Activated B cell treated with CpG ODN at 0.5 μM for 24 hours (primary cell): ENCODE measurements around the gene REG4. TPM values are rescaled to one million over a fixed set of nuclear protein-coding genes. Genes with fewer than 3 reads are reported as not detected.
A peak's percentile ranks its signal among the peaks of the same experiment; 100 is the strongest.

Experiments used
- ATAC-seq: fragments of 200-7000 bp; cut with Tn5 transposase; one replicate; pipeline ENCODE4 v1.10.0; 2021; ENCODE audit warnings: low read depth, mild to moderate bottlenecking, moderate library complexity
- CTCF ChIA-PET: fragments of 350-600 bp; sonication (Branson Sonifier 250); formaldehyde crosslinking; loops from one replicate; lab custom pipeline; 2021; ENCODE audit warnings: antibody characterized with exemption; lab: Charles Lee
- POLR2A ChIA-PET: fragments of 350-600 bp; sonication (Branson Sonifier 250); formaldehyde crosslinking; loops from one replicate; lab custom pipeline; 2021; ENCODE audit warnings: antibody characterized with exemption; lab: Charles Lee
- DNase-seq: peaks from one replicate; pipeline ENCODE4 v3.0.0; 2022
- H3K27ac Mint-ChIP-seq: one replicate; pipeline ENCODE4 v1.8.0; 2020; ENCODE audit warnings: mixed read lengths
- H3K27me3 Mint-ChIP-seq: one replicate; pipeline ENCODE4 v1.8.0; 2021; ENCODE audit warnings: mixed read lengths
- H3K36me3 Mint-ChIP-seq: one replicate; pipeline ENCODE4 v1.8.0; 2021; ENCODE audit warnings: low read depth, mixed read lengths
- H3K4me1 Mint-ChIP-seq: one replicate; pipeline ENCODE4 v1.8.0; 2021; ENCODE audit warnings: mixed read lengths
- H3K4me3 Mint-ChIP-seq: one replicate; pipeline ENCODE4 v1.8.0; 2020; ENCODE audit warnings: mild to moderate bottlenecking, mixed read lengths
- H3K9me3 Mint-ChIP-seq: one replicate; pipeline ENCODE4 v1.8.0; 2020; ENCODE audit warnings: mixed read lengths
- intact Hi-C: fragments of 100-400 bp; cut with micrococcal nuclease; formaldehyde crosslinking; loops from one replicate; pipeline ENCODE4 v1.15.1; 2024
- total RNA-seq: library from RNA; stranded (reverse); gene quantifications from 2 replicates; pipeline ENCODE4 v1.2.3, GENCODE V29; 2022
- TF ChIP-seq, protein P1 (sequence below): fragments of 200-600 bp; IDR thresholded peaks from one replicate; pipeline ENCODE4 v1.8.0; 2022; ENCODE audit warnings: antibody characterized with exemption, mild to moderate bottlenecking

Gene REG4
- total RNA-seq, 1 donor from 2014 or later, result not detected

DNA sequence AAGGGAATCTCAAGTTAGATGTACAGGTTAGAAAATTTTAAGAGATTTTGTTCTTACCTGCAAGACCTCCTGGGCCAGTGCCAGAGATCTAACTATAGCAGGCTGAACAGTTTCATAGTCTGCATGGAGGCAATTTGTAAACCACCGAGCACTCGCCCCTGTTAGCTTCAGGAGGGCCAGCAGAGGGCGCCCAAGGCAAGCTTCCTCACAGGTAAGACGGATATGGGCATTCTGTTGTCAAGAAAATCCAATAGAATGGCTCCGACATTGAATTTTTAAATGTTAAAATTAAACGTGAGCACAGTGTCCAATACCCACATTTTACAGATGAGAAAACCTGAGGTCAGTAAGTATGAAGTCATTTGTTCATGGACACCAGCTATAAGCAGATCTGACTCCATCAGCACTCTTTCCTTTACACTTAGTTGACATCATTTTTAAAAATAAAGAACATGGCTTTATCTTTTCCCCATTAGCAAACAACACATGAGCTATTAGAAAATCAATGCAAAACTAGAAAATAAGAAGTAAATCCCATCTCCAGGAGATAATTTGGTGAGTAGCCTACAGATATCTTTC is 2.2 kb downstream of the REG4 start:
- ATAC-seq (no peak), DNase-seq (peak; percentile 40)
- ChIA-PET CTCF (interaction anchor here (1.0 to 1.7 kb wide), 5 partner anchors 9 to 20 kb away, joined by 3 to 9 read pairs (median 4); no protein-coding TSS in a partner anchor), POLR2A (no interaction called here)
- H3K4me3 Mint-ChIP-seq, result no peak overlapping the region
- H3K27me3 Mint-ChIP-seq, result peaks cover 10% of the 10 kb centered on the region
- no peaks in the 10 kb centered on the region for H3K36me3 Mint-ChIP-seq
- TF ChIP-seq, protein P1, sequence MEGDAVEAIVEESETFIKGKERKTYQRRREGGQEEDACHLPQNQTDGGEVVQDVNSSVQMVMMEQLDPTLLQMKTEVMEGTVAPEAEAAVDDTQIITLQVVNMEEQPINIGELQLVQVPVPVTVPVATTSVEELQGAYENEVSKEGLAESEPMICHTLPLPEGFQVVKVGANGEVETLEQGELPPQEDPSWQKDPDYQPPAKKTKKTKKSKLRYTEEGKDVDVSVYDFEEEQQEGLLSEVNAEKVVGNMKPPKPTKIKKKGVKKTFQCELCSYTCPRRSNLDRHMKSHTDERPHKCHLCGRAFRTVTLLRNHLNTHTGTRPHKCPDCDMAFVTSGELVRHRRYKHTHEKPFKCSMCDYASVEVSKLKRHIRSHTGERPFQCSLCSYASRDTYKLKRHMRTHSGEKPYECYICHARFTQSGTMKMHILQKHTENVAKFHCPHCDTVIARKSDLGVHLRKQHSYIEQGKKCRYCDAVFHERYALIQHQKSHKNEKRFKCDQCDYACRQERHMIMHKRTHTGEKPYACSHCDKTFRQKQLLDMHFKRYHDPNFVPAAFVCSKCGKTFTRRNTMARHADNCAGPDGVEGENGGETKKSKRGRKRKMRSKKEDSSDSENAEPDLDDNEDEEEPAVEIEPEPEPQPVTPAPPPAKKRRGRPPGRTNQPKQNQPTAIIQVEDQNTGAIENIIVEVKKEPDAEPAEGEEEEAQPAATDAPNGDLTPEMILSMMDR, result peak; percentile 90
- intact Hi-C loops, result no loop called here
- H3K9me3 Mint-ChIP-seq, result no peaks in the 10 kb centered on the region
- no peak overlapping the region for H3K27ac Mint-ChIP-seq
- peaks cover 4% of the 10 kb centered on the region for H3K4me1 Mint-ChIP-seq

DNA sequence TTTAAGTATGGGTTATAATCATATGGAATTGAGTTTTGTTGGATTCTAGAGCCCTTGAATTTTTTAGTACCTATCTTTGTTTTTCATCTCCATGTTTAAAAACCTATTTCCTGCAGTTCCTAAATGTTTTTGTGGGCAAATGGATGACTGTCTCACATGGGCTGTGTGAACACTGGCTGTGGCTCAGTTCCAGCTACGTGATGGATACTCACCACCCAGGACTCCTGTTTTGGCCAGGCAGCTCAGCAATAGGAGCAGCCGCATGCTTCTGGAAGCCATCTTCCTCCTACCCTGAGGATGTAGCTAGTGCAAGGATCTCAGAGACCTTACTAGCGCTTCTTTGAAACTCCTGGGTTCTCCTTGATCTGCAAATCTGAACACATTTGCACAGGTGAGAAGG is 2.8 kb downstream of the REG4 start:
- no peak for ATAC-seq
- peaks cover 10% of the 10 kb centered on the region for H3K27me3 Mint-ChIP-seq
- H3K4me3 Mint-ChIP-seq, result no peak overlapping the region
- H3K4me1 Mint-ChIP-seq, result peaks cover 4% of the 10 kb centered on the region
- ChIA-PET POLR2A (no interaction called here), CTCF (interaction anchor here (1.0 to 1.7 kb wide), 5 partner anchors 9 to 21 kb away, joined by 3 to 9 read pairs (median 4); no protein-coding TSS in a partner anchor)
- DNase-seq, result no peak
- H3K27ac Mint-ChIP-seq, result no peak overlapping the region
- intact Hi-C loops, result no loop called here
- H3K36me3 Mint-ChIP-seq, result no peaks in the 10 kb centered on the region
- TF ChIP-seq, protein P1, result no peak
- no peaks in the 10 kb centered on the region for H3K9me3 Mint-ChIP-seq

DNA sequence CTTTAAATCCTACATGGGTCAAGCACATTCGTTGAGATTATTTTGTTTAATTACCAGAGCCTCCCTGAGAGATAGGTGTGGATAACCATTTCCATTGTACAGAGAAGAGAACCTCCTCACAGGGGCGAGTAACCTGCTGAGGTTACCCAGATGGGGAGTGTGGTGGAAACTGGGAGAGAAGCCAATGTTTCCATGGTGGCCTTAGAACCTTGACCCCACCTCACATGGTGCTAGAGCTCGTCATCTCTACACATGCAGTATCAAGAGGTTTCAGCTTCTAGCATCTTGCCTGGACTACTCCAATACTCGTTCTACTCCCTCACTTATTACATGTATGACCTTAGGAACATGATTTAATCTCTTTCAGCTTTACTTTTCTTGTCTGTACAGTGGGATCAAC is 4.8 kb downstream of the REG4 start:
- CTCF ChIA-PET, result no interaction called here
- no peaks in the 10 kb centered on the region for H3K36me3 Mint-ChIP-seq

DNA sequence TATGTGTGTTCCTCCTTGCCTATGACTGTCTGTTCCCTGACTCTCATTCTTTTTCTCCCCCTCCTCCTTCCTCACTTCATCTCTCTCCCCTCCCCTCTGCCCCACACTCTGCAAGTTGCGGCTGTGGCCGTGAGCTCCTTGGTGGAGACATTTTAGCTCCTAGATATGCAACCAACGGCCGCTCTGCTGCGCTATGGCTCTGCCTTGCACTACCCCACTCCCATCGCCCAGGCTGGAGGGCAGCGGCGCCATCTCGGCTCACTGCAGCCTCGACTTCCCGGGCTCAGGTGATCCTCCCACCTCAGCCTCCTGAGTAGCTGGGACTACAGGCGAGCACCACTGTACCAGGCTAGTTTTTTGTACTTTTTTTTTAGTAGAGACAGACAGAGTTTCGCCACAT is 5.5 kb downstream of the REG4 start:
- Mint-ChIP-seq H3K9me3 (no peaks in the 10 kb centered on the region), H3K27ac (no peak overlapping the region), H3K4me1 (peaks cover 4% of the 10 kb centered on the region), H3K36me3 (no peaks in the 10 kb centered on the region), H3K27me3 (peaks cover 12% of the 10 kb centered on the region), H3K4me3 (no peak overlapping the region)
- ATAC-seq (no peak), DNase-seq (no peak)
- ChIA-PET POLR2A (no interaction called here), CTCF (no interaction called here)
- intact Hi-C loops, result no loop called here
- TF ChIP-seq, protein P1, result no peak

More for the DNA sequence above, 4.8 kb downstream of the REG4 start:
- ATAC-seq, result no peak
- POLR2A ChIA-PET, result no interaction called here
- no peak for DNase-seq
- TF ChIP-seq, protein P1, result no peak
- peaks cover 12% of the 10 kb centered on the region for H3K27me3 Mint-ChIP-seq
- intact Hi-C loops, result no loop called here
- H3K4me3 Mint-ChIP-seq, result no peak overlapping the region
- H3K4me1 Mint-ChIP-seq, result peaks cover 4% of the 10 kb centered on the region
- no peak overlapping the region for H3K27ac Mint-ChIP-seq
- H3K9me3 Mint-ChIP-seq, result no peaks in the 10 kb centered on the region

DNA sequence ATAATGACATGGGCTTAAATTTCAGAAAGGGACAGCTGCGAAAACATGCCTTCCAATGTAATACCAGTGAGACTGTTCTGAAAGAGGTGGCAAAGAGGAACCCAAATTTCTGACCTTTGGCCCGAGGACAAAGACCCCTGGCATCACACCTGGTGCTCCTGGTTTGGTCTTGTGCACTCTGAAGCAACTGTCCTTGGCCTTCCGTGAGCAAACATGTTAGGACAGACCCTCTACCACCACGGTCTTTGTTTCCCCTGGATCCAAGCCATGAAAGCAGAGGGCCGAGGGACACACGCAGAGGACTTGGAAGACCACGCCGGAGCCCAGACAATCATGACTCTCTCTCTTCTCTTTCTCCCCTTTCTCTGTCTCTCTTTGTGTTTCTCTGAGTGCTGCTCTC is 6.0 kb downstream of the REG4 start:
- Mint-ChIP-seq H3K4me1 (peaks cover 4% of the 10 kb centered on the region), H3K9me3 (no peaks in the 10 kb centered on the region), H3K27ac (no peak overlapping the region), H3K4me3 (no peak overlapping the region), H3K36me3 (no peaks in the 10 kb centered on the region), H3K27me3 (peaks cover 12% of the 10 kb centered on the region)
- DNase-seq (no peak), ATAC-seq (no peak)
- intact Hi-C loops, result no loop called here
- ChIA-PET POLR2A (no interaction called here), CTCF (no interaction called here)
- TF ChIP-seq, protein P1, result no peak
